ENCODE data around the gene SLC6A17.

DNA sequence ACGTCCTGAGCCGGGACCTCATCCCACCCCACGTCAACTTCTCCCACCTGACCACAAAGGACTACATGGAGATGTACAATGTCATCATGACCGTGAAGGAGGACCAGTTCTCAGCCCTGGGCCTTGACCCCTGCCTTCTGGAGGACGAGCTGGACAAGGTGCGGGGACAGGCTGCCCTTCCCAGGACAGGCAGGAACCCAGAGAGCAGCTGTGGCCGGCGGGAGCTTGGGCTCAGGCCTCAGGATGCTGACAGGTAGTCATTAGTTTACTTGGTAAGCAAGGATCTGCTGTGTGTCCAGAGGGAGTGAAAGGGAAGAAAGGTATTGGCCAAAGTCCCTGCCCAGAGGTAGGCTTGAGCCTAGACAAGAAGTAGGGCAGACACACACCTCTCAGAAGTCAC, 42.2 kb downstream of the SLC6A17 start:
- TF ChIP-seq GATA2 (IDR thresholded peaks at IDR 0.05; ENCODE audit: low read depth, low read length): no peak
- no peak for TF ChIP-seq GATA3 (IDR thresholded peaks at IDR 0.05; ENCODE audit: low read depth, low read length)
